Gastroesophageal sphincter (tissue), 4 donors: ENCODE data around the gene ADGRF1. TPM values are rescaled to one million over a fixed set of nuclear protein-coding genes. Genes with fewer than 3 reads are reported as not detected.

ENCODE experiments used
- ATAC-seq: fragments of 150-250 bp; one replicate; pipeline ENCODE4 v1.9.1; 2016; ENCODE audit warnings: mild to moderate bottlenecking, moderate library complexity
- H3K27ac ChIP-seq, 4 donors: fragments of 200-600 bp; sonication (generic) in 3 of 4; 1 replicate in 3 of 4; 2 replicates in 1 of 4; pipeline ENCODE4 v1.5.1; 2016 to 2019
- H3K27me3 ChIP-seq: fragments of 200-600 bp; sonication (generic); one replicate; pipeline ENCODE4 v1.5.1; 2019
- H3K36me3 ChIP-seq, 2 donors: fragments of 200-600 bp; sonication (generic); one replicate each; pipeline ENCODE4 v1.5.1; 2019; ENCODE audit warnings: control low read depth in 1 of 2
- H3K4me1 ChIP-seq, 3 donors: fragments of 200-600 bp; sonication (generic); 1 replicate in 2 of 3; 2 replicates in 1 of 3; pipeline ENCODE4 v1.5.1; 2016 to 2019; ENCODE audit warnings: control low read depth in 2 of 3
- H3K4me3 ChIP-seq, 2 donors: fragments of 200-600 bp; sonication (generic); one replicate each; pipeline ENCODE4 v1.5.1; 2019; ENCODE audit warnings: mild to moderate bottlenecking in 1 of 2, moderate library complexity in 1 of 2
- H3K9me3 ChIP-seq, 3 donors: fragments of 200-600 bp; sonication (generic); one replicate each; pipeline ENCODE4 v1.5.1; 2017 to 2019; ENCODE audit warnings: control low read depth in 2 of 3
- CTCF ChIP-seq, 4 experiments: fragments of 200-600 bp in 2 of 4; fragments of 450-650 bp in 2 of 4; sonication (generic) in 1 of 4; IDR thresholded peaks; one replicate each; pipeline ENCODE4 v1.5.1; 2017 to 2019; ENCODE audit warnings: antibody characterized with exemption in 4 of 4, mild to moderate bottlenecking in 2 of 4, moderate library complexity in 2 of 4
- EP300 ChIP-seq: sonication (generic); formaldehyde crosslinking; IDR thresholded peaks from one replicate; pipeline ENCODE4 v1.6.1; 2017; ENCODE audit warnings: antibody characterized with exemption, mild to moderate bottlenecking
- POLR2A ChIP-seq, 2 donors: fragments of 450-650 bp; IDR thresholded peaks; one replicate each; pipeline ENCODE4 v1.6.1; 2017; ENCODE audit warnings: antibody characterized with exemption in 2 of 2, mild to moderate bottlenecking in 2 of 2, moderate library complexity in 1 of 2
- POLR2AphosphoS5 ChIP-seq: sonication (generic); formaldehyde crosslinking; IDR thresholded peaks from one replicate; pipeline ENCODE4 v1.6.1; 2017; ENCODE audit warnings: antibody characterized with exemption
- WGBS, 2 donors: methylation state at CpG; one replicate each; pipeline ENCODE4 v1.1.5; 2018; ENCODE audit warnings: low coverage in 1 of 2; 5-methylcytosine and 5-hydroxymethylcytosine counted together
- total RNA-seq, 4 donors: library from RNA; depleted of rRNA; stranded (reverse); fragments of >200 nt; gene quantifications; one replicate each; pipeline ENCODE4 v1.1.0, GENCODE V29; 2016

ADGRF1 gene
- total RNA-seq, 4 donors from 2014 or later = 1.8 TPM; not detected in 3

GRCh38 chr6:47032974-47033765, 9.0 kb downstream of the ADGRF1 start:
- H3K4me1 ChIP-seq = peaks cover 0 to 11% (median 0%) of the 10 kb centered on the region in 3 donors
- H3K36me3 ChIP-seq = no peaks in the 10 kb centered on the region

GRCh38 chr6:47031656-47032055, 10.5 kb downstream of the ADGRF1 start:
- 79 to 84% methylated on average over 2 to 3 of the region's 3 CpGs for WGBS, 2 donors
- no peaks in the 10 kb centered on the region for H3K9me3 ChIP-seq
- no peak overlapping the region for H3K27ac ChIP-seq
- TF ChIP-seq CTCF (IDR thresholded peaks at IDR 0.05) = no peak
- H3K4me3 ChIP-seq = no peak overlapping the region
- H3K27me3 ChIP-seq = peaks cover 8% of the 10 kb centered on the region
- ATAC-seq = no peak
- peaks cover 0 to 11% (median 0%) of the 10 kb centered on the region in 3 donors for H3K4me1 ChIP-seq
- no peaks in the 10 kb centered on the region for H3K36me3 ChIP-seq

More at GRCh38 chr6:47032974-47033765, 9.0 kb downstream of the ADGRF1 start:
- H3K27me3 ChIP-seq = peaks cover 19% of the 10 kb centered on the region
- ATAC-seq = no peak
- H3K27ac ChIP-seq = no peak overlapping the region
- H3K4me3 ChIP-seq = no peak overlapping the region
- TF ChIP-seq POLR2AphosphoS5 (no peak), POLR2A (IDR thresholded peaks at IDR 0.05) (no peak), CTCF (IDR thresholded peaks at IDR 0.05) (no peak), EP300 (no peak)
- no peaks in the 10 kb centered on the region for H3K9me3 ChIP-seq
- 72% methylated on average over 12 of the region's 12 CpGs for WGBS, 2 donors

GRCh38 chr6:47029865-47030561, 12.1 kb downstream of the ADGRF1 start:
- 88 to 93% methylated on average over 7 of the region's 7 CpGs for WGBS, 2 donors
- Histone ChIP-seq H3K4me3 (no peak overlapping the region), H3K27me3 (no peaks in the 10 kb centered on the region), H3K36me3 (no peaks in the 10 kb centered on the region), H3K27ac (no peak overlapping the region), H3K9me3 (no peaks in the 10 kb centered on the region), H3K4me1 (peaks cover 0 to 7% (median 0%) of the 10 kb centered on the region in 3 donors)
- TF ChIP-seq POLR2AphosphoS5 = no peak
- TF ChIP-seq CTCF (IDR thresholded peaks at IDR 0.05) = no peak
- TF ChIP-seq EP300 = no peak
- no peak for TF ChIP-seq POLR2A (IDR thresholded peaks at IDR 0.05)
- no peak for ATAC-seq

- ATAC-seq = no peak
- no peak overlapping the region for H3K4me3 ChIP-seq
- no peaks in the 10 kb centered on the region for H3K27me3 ChIP-seq
- no peaks in the 10 kb centered on the region for H3K9me3 ChIP-seq
- H3K36me3 ChIP-seq = no peaks in the 10 kb centered on the region
- no peak overlapping the region for H3K27ac ChIP-seq
- no peak for TF ChIP-seq POLR2A (IDR thresholded peaks at IDR 0.05)
- no peaks in the 10 kb centered on the region for H3K4me1 ChIP-seq
- WGBS, 2 donors = 89 to 95% methylated on average over 8 of the region's 8 CpGs
Measured at GRCh38 chr6:47028835-47029360, 13.2 kb downstream of the ADGRF1 start.

DNA sequence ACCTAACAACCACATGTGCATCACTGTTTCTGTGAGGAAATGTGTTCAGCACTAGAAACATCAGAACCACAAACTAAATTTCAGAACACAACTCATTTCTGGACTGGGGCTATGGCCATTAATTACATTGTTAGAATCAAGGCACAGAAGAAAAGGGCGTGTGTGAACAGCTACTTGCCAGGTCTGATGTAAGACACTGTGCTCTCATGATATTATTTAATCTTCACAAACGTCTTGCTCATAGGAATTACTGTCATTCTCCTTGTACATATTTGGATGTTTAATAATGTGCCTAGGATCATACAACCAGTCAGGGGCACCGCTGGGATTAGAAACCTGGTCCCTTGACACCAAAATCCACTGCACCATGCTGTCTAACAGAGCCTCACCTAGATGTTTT, 14.8 kb downstream of the ADGRF1 start:
- 51 to 69% methylated on average over 3 of the region's 3 CpGs for WGBS, 2 donors
- Histone ChIP-seq H3K27me3 (no peaks in the 10 kb centered on the region), H3K27ac (no peak overlapping the region), H3K36me3 (no peaks in the 10 kb centered on the region), H3K4me3 (no peak overlapping the region), H3K9me3 (no peaks in the 10 kb centered on the region), H3K4me1 (no peaks in the 10 kb centered on the region)
- no peak for TF ChIP-seq POLR2A (IDR thresholded peaks at IDR 0.05)
- ATAC-seq = no peak
